ENCODE results near the gene KLHDC9.
"Not testable (repeated sequence)": the region's sequence is repeated elsewhere in the genome, so short reads cannot be mapped to it uniquely, and the experiment has no call there.

The KLHDC9 gene, protein sequence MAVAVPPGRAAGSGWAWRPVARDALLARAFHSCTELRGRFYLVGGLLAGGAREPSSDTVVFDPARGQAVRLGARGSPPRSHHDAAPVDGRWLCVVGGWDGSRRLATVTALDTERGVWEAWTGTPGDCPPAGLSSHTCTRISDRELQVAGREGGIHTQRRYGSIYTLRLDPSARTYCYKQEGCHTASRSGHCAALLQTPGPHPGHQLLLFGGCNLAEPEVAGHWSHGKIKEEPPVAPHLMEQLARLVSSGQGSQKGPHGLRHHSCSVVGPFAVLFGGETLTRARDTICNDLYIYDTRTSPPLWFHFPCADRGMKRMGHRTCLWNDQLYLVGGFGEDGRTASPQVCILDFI

GRCh38 chr1:161098210-161099068 lies at the start of gene KLHDC9:
Gene KLHDC9, plus strand, starts transcription at chr1:161098361. Its CDS starts 175 bp downstream, at chr1:161098536.
- peak; percentile 59 for DNase-seq

DNA sequence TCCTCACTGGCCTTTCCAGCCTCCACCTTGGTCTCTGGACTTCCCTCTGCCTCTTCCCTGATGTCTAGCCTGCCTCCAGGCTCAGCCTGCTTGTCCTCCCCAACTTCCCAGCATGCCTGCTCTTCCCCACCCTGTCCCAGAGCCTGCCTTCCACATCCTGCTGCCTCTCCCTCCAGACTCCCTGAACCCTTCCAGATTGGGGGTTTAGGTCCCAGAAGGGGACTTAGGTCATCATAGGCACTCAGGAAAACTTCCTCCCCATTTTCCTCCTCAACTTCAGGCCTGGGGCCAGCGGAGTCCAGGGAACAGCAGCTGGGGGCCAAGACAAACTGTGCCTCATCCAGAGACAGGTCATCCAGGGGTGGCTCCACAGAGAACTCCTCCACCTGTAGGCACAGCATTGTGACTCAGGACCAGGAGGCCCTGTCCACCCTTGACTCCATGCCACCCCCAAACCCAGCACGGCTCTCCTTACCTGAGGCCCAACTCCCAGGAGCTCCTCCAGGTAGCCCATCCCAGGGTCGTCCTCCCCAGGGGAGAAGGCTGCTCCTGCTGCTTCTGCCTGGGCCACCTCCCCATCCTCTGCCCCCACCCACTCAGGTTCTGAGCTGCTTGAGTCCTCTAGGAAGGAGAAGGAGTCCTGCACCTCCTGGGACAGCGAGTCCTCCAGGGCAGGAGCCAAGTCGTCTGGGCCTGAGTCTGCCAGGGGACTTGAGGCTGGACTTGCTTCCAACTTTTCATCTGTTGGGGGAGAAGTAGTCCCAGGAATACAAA lies 49.0 kb upstream of the KLHDC9 start:
- DNase-seq = no peak

DNA sequence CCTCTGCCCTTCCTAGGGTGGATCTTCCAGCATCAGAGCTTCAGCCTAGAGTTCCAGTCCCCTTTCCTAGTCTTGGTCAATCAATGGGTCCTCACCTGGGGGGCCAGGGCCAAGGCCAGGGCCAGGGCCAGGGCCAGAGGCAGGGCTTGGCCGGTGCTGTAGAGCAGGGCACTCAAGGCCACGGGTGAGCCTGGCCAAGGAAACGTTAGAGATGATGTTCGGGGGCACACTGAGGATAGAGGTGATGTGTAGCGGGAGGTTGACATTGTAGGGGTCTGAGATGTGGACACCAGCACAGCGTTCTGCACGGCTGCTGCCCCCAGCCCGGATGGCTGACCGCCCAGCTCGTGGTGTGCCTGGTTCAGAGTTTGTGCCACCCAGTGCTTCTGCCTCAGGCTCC lies 46.9 kb upstream of the KLHDC9 start:
- no peak for DNase-seq

- no peak for DNase-seq
These were observed 45.3 kb upstream of the KLHDC9 start for GRCh38 chr1:161052899-161053298.

GRCh38 chr1:161054232-161054631 lies 43.9 kb upstream of the KLHDC9 start:
- no peak for DNase-seq

GRCh38 chr1:161054805-161055204 lies 43.4 kb upstream of the KLHDC9 start:
- no peak for DNase-seq

DNA sequence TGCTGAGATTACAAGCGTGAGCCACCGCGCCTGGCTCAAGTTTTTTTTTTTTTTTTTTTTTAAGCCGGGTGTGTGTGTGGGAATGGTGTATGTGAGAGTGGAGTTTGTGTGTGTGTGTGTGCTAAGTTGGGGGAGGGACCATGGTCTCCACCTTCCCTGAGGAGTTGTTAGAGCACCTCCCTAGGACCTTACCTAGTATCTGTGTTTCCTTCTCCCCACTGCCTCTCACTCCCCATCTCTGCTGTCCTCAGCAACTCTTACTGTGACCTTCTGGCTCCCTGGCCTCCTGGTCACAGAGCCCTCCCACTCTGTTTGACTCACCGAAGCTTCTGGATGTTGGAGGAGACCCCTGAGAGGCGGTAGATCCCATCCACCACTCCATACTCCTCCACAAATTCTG lies 38.9 kb upstream of the KLHDC9 start:
- no peak for DNase-seq

DNA sequence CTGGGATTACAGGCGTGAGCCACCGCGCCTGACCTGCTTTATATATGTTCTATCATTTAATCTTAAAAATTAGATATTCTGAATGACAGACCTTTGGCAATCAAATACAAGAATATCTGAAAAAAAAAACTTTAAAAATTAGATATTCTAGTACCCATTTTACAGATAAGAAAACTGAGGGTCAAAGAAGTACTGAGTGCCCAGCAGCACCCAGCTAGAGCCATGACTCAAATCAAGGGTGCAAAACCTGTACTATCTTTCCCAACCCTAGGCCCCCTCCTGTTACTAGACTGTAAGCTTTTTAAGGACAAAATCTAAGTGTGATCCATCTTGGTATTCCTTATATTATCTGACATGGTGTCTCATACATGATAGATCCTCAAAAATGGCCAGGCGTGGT lies 36.7 kb upstream of the KLHDC9 start:
- no peak for DNase-seq

DNA sequence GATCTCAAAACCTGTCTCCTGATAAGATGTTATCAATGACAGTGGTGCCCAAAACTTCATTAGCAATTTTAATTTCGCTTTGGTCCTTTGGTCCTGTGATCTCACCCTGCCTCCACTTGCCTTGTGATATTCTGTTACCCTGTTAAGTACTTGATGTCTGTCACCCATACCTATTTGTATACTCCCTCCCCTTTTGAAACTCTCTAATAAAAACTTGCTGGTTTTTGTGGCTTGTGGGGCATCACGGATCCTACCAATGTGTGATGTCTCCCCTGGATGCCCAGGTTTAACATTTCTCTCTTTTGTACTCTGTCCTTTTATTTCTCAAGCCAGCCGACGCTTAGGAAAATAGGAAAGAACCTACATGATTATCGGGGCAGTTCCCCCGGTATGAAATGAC lies 34.2 kb upstream of the KLHDC9 start:
- DNase-seq = not testable (repeated sequence)

DNA sequence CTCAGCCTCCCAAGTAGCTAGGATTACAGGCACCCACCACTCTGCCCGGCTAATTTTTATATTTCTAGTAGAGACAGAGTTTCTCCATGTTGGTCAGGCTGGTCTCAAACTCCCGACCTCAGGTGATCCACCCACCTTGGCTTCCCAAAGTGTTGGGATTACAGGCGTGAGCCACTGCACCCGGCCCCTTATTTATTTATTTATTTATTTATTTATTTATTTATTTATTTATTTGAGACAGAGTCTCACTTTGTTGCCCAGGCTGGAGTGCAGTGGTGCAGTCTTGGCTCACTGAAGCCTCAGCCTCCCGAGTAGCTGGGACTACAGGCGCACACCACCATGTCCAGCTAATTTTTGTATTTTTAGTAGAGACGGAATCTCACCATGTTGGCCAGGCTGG lies 32.5 kb upstream of the KLHDC9 start:
- not testable (repeated sequence) for DNase-seq

DNA sequence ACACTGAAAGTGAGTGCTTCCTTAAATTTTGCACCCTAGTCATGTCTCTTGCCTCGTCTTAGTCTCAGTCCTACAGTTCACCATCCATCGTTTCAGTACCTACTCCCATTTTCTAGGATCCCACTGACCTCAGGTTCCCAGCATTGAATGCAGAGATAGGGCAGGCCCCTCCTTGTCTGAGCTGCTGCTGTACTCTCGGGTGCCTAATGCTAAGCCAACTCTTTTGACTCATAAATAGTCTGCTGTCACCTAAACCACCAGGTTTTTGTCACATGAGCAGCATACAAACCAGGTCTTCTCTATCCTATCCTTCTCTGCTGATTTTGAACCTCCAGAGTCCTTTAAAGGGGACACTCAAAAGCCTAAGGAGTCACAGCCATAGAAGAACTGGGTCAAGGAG lies 31.5 kb upstream of the KLHDC9 start:
- no peak for DNase-seq

GRCh38 chr1:161068306-161069234 lies 29.6 kb upstream of the KLHDC9 start:
- no peak for DNase-seq

DNA sequence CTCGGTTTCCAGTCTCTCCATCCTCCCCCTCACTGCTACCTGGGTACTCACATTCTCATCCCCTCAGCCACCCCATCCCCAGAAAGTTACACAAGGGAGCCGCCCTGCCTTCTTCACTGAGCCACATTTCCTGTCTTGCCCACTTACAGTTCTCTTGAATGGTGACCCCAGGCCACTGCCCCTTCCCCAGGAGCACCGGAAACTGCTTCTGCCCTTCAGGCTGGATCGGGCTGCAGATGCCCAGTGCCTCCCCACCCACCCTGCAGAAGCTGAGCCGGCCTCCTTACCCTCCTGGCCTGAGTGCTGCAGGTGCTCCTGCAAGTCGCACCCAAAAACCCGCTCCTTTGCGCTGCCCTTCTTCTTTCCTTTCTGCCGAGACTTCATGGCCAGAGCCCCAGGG lies 28.9 kb upstream of the KLHDC9 start:
- DNase-seq = no peak

- DNase-seq = no peak
These were observed 28.4 kb upstream of the KLHDC9 start, which contains the start of gene ARHGAP30 for GRCh38 chr1:161069731-161070270. Gene ARHGAP30, minus strand, starts transcription at chr1:161069891. Its CDS starts 267 bp downstream, at chr1:161069624.

DNA sequence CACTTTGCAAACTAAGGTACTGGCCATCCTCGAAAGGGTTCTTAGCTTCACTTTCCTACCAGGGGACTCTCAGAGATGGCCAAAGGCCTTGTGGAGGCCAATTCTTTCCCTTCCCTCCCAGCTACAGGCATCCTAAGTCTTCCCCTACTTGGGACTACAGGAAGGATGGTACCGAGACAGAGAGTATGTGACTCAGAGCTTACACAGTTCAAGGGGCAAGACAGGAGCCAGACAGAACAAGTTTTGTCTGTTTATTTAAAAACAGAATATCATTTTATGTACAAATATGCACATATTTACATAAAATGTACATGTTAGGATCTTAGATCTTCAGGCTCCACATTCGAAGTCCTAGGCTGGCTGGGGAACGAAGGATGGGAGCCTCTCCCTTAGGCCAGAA lies 27.4 kb upstream of the KLHDC9 start:
- no peak for DNase-seq

GRCh38 chr1:161071886-161072371 lies 26.2 kb upstream of the KLHDC9 start:
- DNase-seq = no peak

- DNase-seq = no peak
These were observed 25.3 kb upstream of the KLHDC9 start for GRCh38 chr1:161072751-161073449.

DNA sequence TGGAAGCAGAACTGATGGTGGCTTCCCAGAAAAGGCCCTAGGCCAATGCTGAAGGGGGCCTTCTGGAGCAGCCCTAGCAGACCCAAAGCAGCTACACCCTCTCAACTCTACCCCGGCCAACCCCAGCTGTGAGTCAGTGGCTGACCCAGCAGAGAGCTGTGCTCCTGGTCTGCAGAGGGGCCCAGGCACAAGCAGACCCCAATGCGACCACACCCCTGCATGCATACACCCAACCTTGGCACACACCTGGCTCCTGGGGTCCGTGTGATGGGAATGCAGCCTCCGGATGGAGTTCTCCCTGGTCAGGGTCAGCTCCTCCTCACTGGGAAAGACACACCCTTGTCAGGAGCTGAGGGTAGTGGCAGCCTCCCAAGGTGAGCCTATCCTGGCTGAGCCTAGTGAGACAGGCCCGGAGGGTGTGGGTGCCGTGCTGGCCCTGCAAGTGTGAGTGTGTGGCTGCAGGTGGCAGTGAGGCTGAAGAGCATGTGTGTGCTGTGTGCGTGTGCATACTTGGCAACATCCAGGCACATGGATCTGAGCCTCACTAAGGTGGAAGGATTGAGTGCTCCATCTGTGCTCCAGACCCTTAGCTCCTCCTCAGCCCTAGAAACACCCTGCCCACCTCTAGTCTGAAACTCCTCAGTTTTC lies 24.6 kb upstream of the KLHDC9 start:
- no peak for DNase-seq

- no peak for DNase-seq
These were observed 23.3 kb upstream of the KLHDC9 start for GRCh38 chr1:161074676-161075368.

GRCh38 chr1:161076410-161076809 lies 21.8 kb upstream of the KLHDC9 start:
- DNase-seq = no peak

Measured in T1000 (cell line).